ENCODE measurements around the gene LLGL1. TPM values are rescaled to one million over a fixed set of nuclear protein-coding genes. Genes with fewer than 3 reads are reported as not detected.

LLGL1 gene
- total and polyA plus RNA-seq, 3 experiments from 2014 or later, result 1.5 to 26.3 (median 24.3) TPM

GRCh38 chr17:18182110-18182977 is 43.1 kb upstream of the LLGL1 start:
- H3K36me3 Mint-ChIP-seq, result peaks cover 0 to 31% (median 5%) of the 10 kb centered on the region in 3 donors
- Histone ChIP-seq H3K9me3 (ENCODE audit: low read length) (no peaks in the 10 kb centered on the region), H3K4me3 (ENCODE audit: low read length) (peak overlapping the region; percentile 95), H3K4me1 (ENCODE audit: insufficient read depth, low read length) (peaks cover 35% of the 10 kb centered on the region), H3K36me3 (ENCODE audit: insufficient read depth, low read length) (peaks cover 5% of the 10 kb centered on the region), H3K27me3 (ENCODE audit: insufficient read depth, low read length, poor library complexity, severe bottlenecking) (no peaks in the 10 kb centered on the region), H3K27ac (ENCODE audit: low read depth, low read length) (peak overlapping the region; percentile 97)
- ChIA-PET CTCF (interaction anchor here (1.4 to 1.9 kb wide), 3 partner anchors 10 to 24 kb away, joined by 3 to 7 read pairs (median 4); no protein-coding TSS in a partner anchor), POLR2A (interaction anchor here (0.6 to 2.4 kb wide), 9 partner anchors 10 to 425 kb away, joined by 3 to 10 read pairs (median 5); partner anchors contain the start of genes LLGL1 and SHMT1)
- peaks cover 29 to 37% (median 35%) of the 10 kb centered on the region in 3 donors for H3K4me1 Mint-ChIP-seq
- peak in 1 of 5 donors; percentile 52 for DNase-seq
- H3K4me3 Mint-ChIP-seq, result peak overlapping the region; percentile 94 to 98 (median 95)
- H3K9me3 Mint-ChIP-seq, result no peaks in the 10 kb centered on the region
- H3K27me3 Mint-ChIP-seq, result peaks cover 0 to 1% of the 10 kb centered on the region in 2 donors
- peak overlapping the region; percentile 97 to 100 (median 99) for H3K27ac Mint-ChIP-seq

DNA sequence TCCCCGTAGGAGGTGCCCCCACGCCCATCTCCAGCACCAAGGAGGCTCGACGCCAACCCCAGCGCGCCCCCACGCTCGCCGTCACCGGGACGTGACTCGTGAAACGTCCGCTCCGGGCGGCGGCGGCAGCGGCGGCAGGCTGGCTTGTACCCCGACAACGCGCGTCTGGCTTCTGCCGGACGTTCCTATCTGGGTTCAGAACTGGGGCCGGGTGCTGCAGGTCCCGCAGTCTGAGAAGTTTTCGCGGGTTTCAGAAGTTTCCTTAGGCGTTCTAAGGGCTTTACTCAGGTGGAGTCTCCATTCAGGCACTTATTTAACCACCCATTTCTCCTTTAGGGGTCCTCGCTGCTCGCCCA is 42.5 kb upstream of the LLGL1 start:
- Mint-ChIP-seq H3K9me3 (no peaks in the 10 kb centered on the region), H3K27me3 (peaks cover 0 to 1% of the 10 kb centered on the region in 2 donors), H3K36me3 (peaks cover 0 to 36% (median 5%) of the 10 kb centered on the region in 3 donors), H3K4me3 (peak overlapping the region; percentile 94 to 98 (median 95)), H3K4me1 (peaks cover 36 to 43% (median 41%) of the 10 kb centered on the region in 3 donors), H3K27ac (peak overlapping the region; percentile 97 to 100 (median 99))
- no peaks in the 10 kb centered on the region for H3K9me3 ChIP-seq (ENCODE audit: low read length)
- H3K4me3 ChIP-seq (ENCODE audit: low read length), result peak overlapping the region; percentile 95
- H3K36me3 ChIP-seq (ENCODE audit: insufficient read depth, low read length), result peaks cover 5% of the 10 kb centered on the region
- DNase-seq, result peak in 4 of 5 donors; percentile 70 to 90 (median 82)
- ChIA-PET CTCF (interaction anchor here (1.4 to 1.9 kb wide), 3 partner anchors 9 to 25 kb away, joined by 3 to 7 read pairs (median 4); no protein-coding TSS in a partner anchor), POLR2A (interaction anchor here (0.7 to 2.4 kb wide), 10 partner anchors 9 to 180 kb away, joined by 3 to 10 read pairs (median 5); partner anchors contain the start of genes LLGL1, SHMT1 and TOP3A)
- peak overlapping the region; percentile 97 for H3K27ac ChIP-seq (ENCODE audit: low read depth, low read length)
- no peaks in the 10 kb centered on the region for H3K27me3 ChIP-seq (ENCODE audit: insufficient read depth, low read length, poor library complexity, severe bottlenecking)
- peaks cover 42% of the 10 kb centered on the region for H3K4me1 ChIP-seq (ENCODE audit: insufficient read depth, low read length)

DNA sequence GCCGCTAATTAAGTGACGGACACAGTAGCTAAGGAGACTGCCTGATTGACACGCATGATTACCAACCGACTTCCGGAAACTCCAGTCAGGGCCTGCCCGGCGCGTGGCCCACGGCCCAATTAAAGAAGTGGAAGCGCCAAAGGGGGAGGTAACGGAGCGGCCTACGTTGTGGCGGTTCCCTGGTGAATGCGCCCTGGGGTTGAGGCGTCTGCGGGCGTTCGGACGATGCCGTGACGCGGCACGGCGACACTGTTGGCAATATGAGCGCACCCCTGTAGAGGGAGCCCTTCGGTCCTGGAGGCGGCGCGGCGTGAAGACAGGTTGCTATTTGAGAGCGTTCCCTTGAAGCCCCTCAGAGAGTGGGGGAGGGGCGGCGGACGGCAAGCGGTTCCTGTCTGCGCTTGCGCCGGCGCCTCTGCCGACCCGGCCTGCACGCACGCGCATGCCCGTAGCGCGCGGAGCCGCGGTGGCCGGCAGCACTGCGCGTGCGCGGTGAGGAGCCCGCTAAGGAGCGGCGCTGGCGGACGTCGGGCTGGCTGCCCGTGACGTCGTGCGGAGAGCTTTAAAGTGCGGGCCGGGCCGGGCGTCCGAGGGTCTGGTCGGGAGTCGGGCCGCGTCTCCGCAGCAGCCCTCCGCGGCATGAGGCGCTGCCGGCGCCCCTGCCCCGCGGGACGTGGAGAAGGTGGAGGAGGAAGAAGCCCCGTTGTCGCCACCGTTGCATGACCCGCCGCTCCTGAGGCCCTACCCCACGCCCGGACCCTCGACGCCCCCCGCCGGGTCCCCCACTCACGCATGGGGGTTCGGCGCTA is 41.9 kb upstream of the LLGL1 start, which contains the start of gene ALKBH5:
TSS of gene ALKBH5 (plus strand) at position 495 of the 809 bp plus-strand sequence. CDS start 416 bp downstream, outside the sequence.
- Histone ChIP-seq H3K27ac (ENCODE audit: low read depth, low read length) (peak within 1 kb of the TSS; percentile 97), H3K9me3 (ENCODE audit: low read length) (no peaks in the 10 kb centered on the region), H3K27me3 (ENCODE audit: insufficient read depth, low read length, poor library complexity, severe bottlenecking) (no peaks in the 10 kb centered on the region), H3K4me1 (ENCODE audit: insufficient read depth, low read length) (peaks cover 47% of the 10 kb centered on the region), H3K4me3 (ENCODE audit: low read length) (peak within 1 kb of the TSS; percentile 95), H3K36me3 (ENCODE audit: insufficient read depth, low read length) (peaks cover 5% of the 10 kb centered on the region)
- Mint-ChIP-seq H3K4me1 (peaks cover 41 to 49% (median 47%) of the 10 kb centered on the region in 3 donors), H3K9me3 (no peaks in the 10 kb centered on the region), H3K27me3 (peaks cover 0 to 1% of the 10 kb centered on the region in 2 donors), H3K36me3 (peaks cover 0 to 42% (median 10%) of the 10 kb centered on the region in 3 donors), H3K27ac (peak within 1 kb of the TSS; percentile 97 to 100 (median 99)), H3K4me3 (peak within 1 kb of the TSS; percentile 94 to 98 (median 96))
- ChIA-PET CTCF (interaction anchor here (0.7 to 1.9 kb wide), 5 partner anchors 10 to 180 kb away, joined by 3 to 7 read pairs (median 3); partner anchors contain the start of gene SHMT1), POLR2A (interaction anchor here (0.7 to 2.4 kb wide), 15 partner anchors 9 to 1194 kb away, joined by 3 to 10 read pairs (median 5); partner anchors contain the start of genes DRC3, LLGL1, SHMT1 and TOM1L2)
- peak; percentile 94 to 99 (median 99) for DNase-seq

GRCh38 chr17:18184143-18185031 is 41.0 kb upstream of the LLGL1 start:
- peak; percentile 71 to 87 (median 72) for DNase-seq
- H3K4me3 ChIP-seq (ENCODE audit: low read length), result peak overlapping the region; percentile 95
- POLR2A ChIA-PET, result interaction anchor here (0.6 to 2.4 kb wide), 10 partner anchors 8 to 1193 kb away, joined by 3 to 10 read pairs (median 5); partner anchors contain the start of genes MIEF2 and SHMT1

GRCh38 chr17:18185391-18185790 is 40.0 kb upstream of the LLGL1 start:
- peak overlapping the region; percentile 95 for H3K4me3 ChIP-seq (ENCODE audit: low read length)
- ChIA-PET CTCF (interaction anchor here (0.9 to 1.4 kb wide), 2 partner anchors 46 to 440 kb away, joined by 3 to 5 read pairs; no protein-coding TSS in a partner anchor), POLR2A (interaction anchor here (0.6 to 1.3 kb wide), 2 partner anchors 74 to 76 kb away, joined by 3 to 4 read pairs; partner anchors contain the start of gene MIEF2)
- Mint-ChIP-seq H3K9me3 (no peaks in the 10 kb centered on the region), H3K36me3 (peaks cover 0 to 52% (median 10%) of the 10 kb centered on the region in 3 donors), H3K27ac (peak overlapping the region; percentile 93 to 100 (median 96)), H3K27me3 (peaks cover 0 to 1% of the 10 kb centered on the region in 2 donors), H3K4me3 (peak overlapping the region; percentile 94 to 98 (median 96)), H3K4me1 (peaks cover 53 to 63% (median 62%) of the 10 kb centered on the region in 3 donors)
- no peaks in the 10 kb centered on the region for H3K9me3 ChIP-seq (ENCODE audit: low read length)
- peak overlapping the region; percentile 97 for H3K27ac ChIP-seq (ENCODE audit: low read depth, low read length)
- no peak for DNase-seq
- H3K4me1 ChIP-seq (ENCODE audit: insufficient read depth, low read length), result peaks cover 65% of the 10 kb centered on the region
- no peaks in the 10 kb centered on the region for H3K27me3 ChIP-seq (ENCODE audit: insufficient read depth, low read length, poor library complexity, severe bottlenecking)
- H3K36me3 ChIP-seq (ENCODE audit: insufficient read depth, low read length), result peaks cover 14% of the 10 kb centered on the region

More at GRCh38 chr17:18184143-18185031, 41.0 kb upstream of the LLGL1 start:
- Mint-ChIP-seq H3K36me3 (peaks cover 0 to 45% (median 10%) of the 10 kb centered on the region in 3 donors), H3K27ac (peak overlapping the region; percentile 95 to 100 (median 97)), H3K27me3 (peaks cover 0 to 1% of the 10 kb centered on the region in 2 donors), H3K9me3 (no peaks in the 10 kb centered on the region), H3K4me1 (peaks cover 45 to 53% (median 52%) of the 10 kb centered on the region in 3 donors), H3K4me3 (peak overlapping the region; percentile 94 to 98 (median 96))
- Histone ChIP-seq H3K27ac (ENCODE audit: low read depth, low read length) (peak overlapping the region; percentile 97), H3K36me3 (ENCODE audit: insufficient read depth, low read length) (peaks cover 7% of the 10 kb centered on the region), H3K9me3 (ENCODE audit: low read length) (no peaks in the 10 kb centered on the region), H3K4me1 (ENCODE audit: insufficient read depth, low read length) (peaks cover 55% of the 10 kb centered on the region), H3K27me3 (ENCODE audit: insufficient read depth, low read length, poor library complexity, severe bottlenecking) (no peaks in the 10 kb centered on the region)
- CTCF ChIA-PET, result interaction anchor here (0.9 to 1.9 kb wide), 6 partner anchors 9 to 441 kb away, joined by 3 to 7 read pairs (median 3); no protein-coding TSS in a partner anchor

- no peaks in the 10 kb centered on the region for H3K9me3 Mint-ChIP-seq
- CTCF ChIA-PET, result interaction anchor here (1.4 kb wide), 1 partner anchor 440 kb away, joined by 5 read pairs; no protein-coding TSS in a partner anchor
- Histone ChIP-seq H3K4me1 (ENCODE audit: insufficient read depth, low read length) (peaks cover 71% of the 10 kb centered on the region), H3K36me3 (ENCODE audit: insufficient read depth, low read length) (peaks cover 14% of the 10 kb centered on the region), H3K9me3 (ENCODE audit: low read length) (no peaks in the 10 kb centered on the region), H3K4me3 (ENCODE audit: low read length) (peak overlapping the region; percentile 95), H3K27ac (ENCODE audit: low read depth, low read length) (peak overlapping the region; percentile 97), H3K27me3 (ENCODE audit: insufficient read depth, low read length, poor library complexity, severe bottlenecking) (no peaks in the 10 kb centered on the region)
- H3K27me3 Mint-ChIP-seq, result peaks cover 0 to 1% of the 10 kb centered on the region in 2 donors
- H3K27ac Mint-ChIP-seq, result peak overlapping the region; percentile 90 to 100 (median 96)
- no peak for DNase-seq
- H3K4me1 Mint-ChIP-seq, result peaks cover 60 to 69% (median 68%) of the 10 kb centered on the region in 3 donors
- POLR2A ChIA-PET, result no interaction called here
- peaks cover 0 to 56% (median 10%) of the 10 kb centered on the region in 3 donors for H3K36me3 Mint-ChIP-seq
- H3K4me3 Mint-ChIP-seq, result peak overlapping the region; percentile 94 to 98 (median 96)
Observed at GRCh38 chr17:18185832-18186626, 39.4 kb upstream of the LLGL1 start.

Measured in CD8-positive, alpha-beta memory T cell (primary cell).